HEK293T (cell line): ENCODE results near the gene MED15.

Experiments used
- CTBP1 ChIP-seq: fragments of 450-650 bp; IDR thresholded peaks from 2 replicates; pipeline ENCODE4 v1.6.1; 2016; ENCODE audit warnings: borderline replicate concordance
- ELF4 ChIP-seq: fragments of 450-650 bp; IDR thresholded peaks from 2 replicates; pipeline ENCODE4 v1.6.1; 2017; ENCODE audit warnings: antibody characterized with exemption

GRCh38 chr22:20526628-20527355, 19.4 kb downstream of the MED15 start:
- TF ChIP-seq ELF4 (no peak), CTBP1 (no peak)
